ENCODE data around the gene LRCH1. TPM values are rescaled to one million over a fixed set of nuclear protein-coding genes. Genes with fewer than 3 reads are reported as not detected.
A peak's percentile ranks its signal among the peaks of the same experiment; 100 is the strongest.

LRCH1 gene
- total and polyA plus RNA-seq, 10 of the 15 experiments (the other 5 are each of a cell fraction or from before 2014, with no cell fraction given), result 5.3 to 48.9 (median 14.4) TPM

- no peak; the same call in 1 of the 2 replicates for TF ChIP-seq IKZF1 (conservative IDR thresholded peaks at IDR 0.05)
- TF ChIP-seq NR2C1 (IDR thresholded peaks at IDR 0.05), result no peak
- TF ChIP-seq ZNF592 (IDR thresholded peaks at IDR 0.05), result no peak
Observed at GRCh38 chr13:46668302-46668720, 115.3 kb downstream of the LRCH1 start (continued).

- Histone ChIP-seq H3K27ac (ENCODE audit: control insufficient read depth, insufficient read depth) (peak overlapping the region; percentile 9), H3K4me1 (ENCODE audit: control insufficient read depth, insufficient read depth, low read length) (peaks cover 23% of the 10 kb centered on the region), H3K79me2 (ENCODE audit: control insufficient read depth, insufficient read depth, low read length) (peaks cover 73% of the 10 kb centered on the region), H3K36me3 (ENCODE audit: control insufficient read depth in 2 of 2, insufficient read depth in 2 of 2, low read length in 1 of 2) (peaks cover 5 to 19% of the 10 kb centered on the region in 2 experiments; a peak in 3 of 4 replicates), H3K4me2 (ENCODE audit: control insufficient read depth, insufficient read depth) (peak overlapping the region; percentile 97; the same call in 1 of the 2 replicates), H3K27me3 (replicated peaks in 1 of 2; ENCODE audit: control insufficient read depth in 2 of 2, insufficient read depth in 2 of 2, low read length in 1 of 2) (no peaks in the 10 kb centered on the region), H3K4me3 (no peak overlapping the region), H4K20me1 (ENCODE audit: control insufficient read depth, insufficient read depth) (no peaks in the 10 kb centered on the region), H2AFZ (ENCODE audit: control insufficient read depth, low read depth, low read length) (no peak overlapping the region), H3K9ac (ENCODE audit: control insufficient read depth, insufficient read depth, low read length) (no peak overlapping the region), H3K9me3 (replicated peaks; ENCODE audit: control insufficient read depth, insufficient read depth, low read length) (no peaks in the 10 kb centered on the region)
- DNase-seq (ENCODE audit: low read depth, low spot score) (no peak), FAIRE-seq (no peak), ATAC-seq (no peak)
- no TSS peak for BruUV-seq (replicated peaks)
- ChIA-PET CTCF (interaction anchor here (0.6 to 2.7 kb wide), 10 partner anchors 8 to 117 kb away, joined by 3 to 14 read pairs (median 4); no protein-coding TSS in a partner anchor), SMC1A (ENCODE audit: uncharacterized antibody, unreplicated experiment) (interaction anchor here (0.6 to 18.5 kb wide), 18 partner anchors 9 to 1911 kb away, joined by 3 to 456 read pairs (median 6); no protein-coding TSS in a partner anchor), POLR2A (interaction anchor here (1.0 to 1.7 kb wide), 8 partner anchors 11 to 113 kb away, joined by 3 to 5 read pairs (median 4); no protein-coding TSS in a partner anchor), RAD21 (ENCODE audit: unreplicated experiment) (interaction anchor here (0.7 to 2.4 kb wide), 11 partner anchors 10 to 117 kb away, joined by 3 to 19 read pairs (median 6); partner anchors contain the start of gene LRCH1)
- in situ Hi-C loops (cut with MboI), result no loop called here
- WGBS (ENCODE audit: insufficient coverage, insufficient replicate concordance, low lambda C conversion rate, missing lambda C conversion rate), result 89% methylated on average over 6 of the region's 6 CpGs
- intact Hi-C loops (cut with micrococcal nuclease; ENCODE audit: unreplicated experiment), result loop anchor here (5.0 kb wide), 2 partner anchors 62 to 117 kb away; partner anchors contain the start of gene LRCH1
- no peak for TF ChIP-seq MEF2A (IDR thresholded peaks at IDR 0.05; ENCODE audit: insufficient read depth, low read depth, low read length)
- no peak for TF ChIP-seq E2F8 (IDR thresholded peaks at IDR 0.05; ENCODE audit: low read depth, partially characterized antibody)
- no peak for TF ChIP-seq NFXL1 (IDR thresholded peaks at IDR 0.05; ENCODE audit: borderline replicate concordance)
- TF ChIP-seq RUNX3 (IDR thresholded peaks at IDR 0.05; ENCODE audit: low read length), result no peak
- TF ChIP-seq JUNB (IDR thresholded peaks at IDR 0.05), result no peak
- no peak for TF ChIP-seq SP1 (IDR thresholded peaks at IDR 0.05; ENCODE audit: low read depth, low read length)
- TF ChIP-seq FOS (IDR thresholded peaks at IDR 0.05; ENCODE audit: borderline replicate concordance, extremely low read depth, insufficient read length), result no peak
- no peak for TF ChIP-seq CBFB (IDR thresholded peaks at IDR 0.05; ENCODE audit: low read depth)
- TF ChIP-seq ZNF274 (IDR thresholded peaks at IDR 0.05; ENCODE audit: insufficient read depth, insufficient read length), result no peak
- TF ChIP-seq CBX3 (IDR thresholded peaks at IDR 0.05; ENCODE audit: borderline replicate concordance, low read depth), result no peak
- TF ChIP-seq FOXK2 (IDR thresholded peaks at IDR 0.05), result no peak
- no peak for TF ChIP-seq MTA3 (IDR thresholded peaks at IDR 0.05; ENCODE audit: borderline replicate concordance, low read length)
- TF ChIP-seq RFX5 (IDR thresholded peaks at IDR 0.05; ENCODE audit: low read depth, low read length), result no peak
- no peak for TF ChIP-seq ZSCAN29 (IDR thresholded peaks at IDR 0.05)
- TF ChIP-seq POLR2AphosphoS5 (IDR thresholded peaks at IDR 0.05; ENCODE audit: low read length), result no peak
Observed at GRCh38 chr13:46668931-46669525, 116.1 kb downstream of the LRCH1 start.

Data from GM12878 (cell line).